Measurements from ENCODE around the gene FUNDC2. TPM values are rescaled to one million over a fixed set of nuclear protein-coding genes. Genes with fewer than 3 reads are reported as not detected.
"Not testable (repeated sequence)": the region's sequence is repeated elsewhere in the genome, so short reads cannot be mapped to it uniquely, and the experiment has no call there.

FUNDC2 gene
- polyA plus RNA-seq, 1 donor = 94.9 TPM

- H3K9me3 ChIP-seq (ENCODE audit: control insufficient read depth, low read depth, low read length) = no peaks in the 10 kb centered on the region
- no peaks in the 10 kb centered on the region for H3K27me3 ChIP-seq (ENCODE audit: control insufficient read depth, insufficient read depth, low read length)
- DNase-seq = no peak
- no peaks in the 10 kb centered on the region for H3K36me3 ChIP-seq (ENCODE audit: control insufficient read depth, insufficient read depth, low read length)
- H3K4me1 ChIP-seq (ENCODE audit: control insufficient read depth, insufficient read depth, low read length) = no peaks in the 10 kb centered on the region
- H3K27ac ChIP-seq (ENCODE audit: low read length) = no peak overlapping the region
- WGBS (ENCODE audit: insufficient coverage, low lambda C conversion rate) = no CpG with 5 or more reads among the region's 3 CpGs
- H3K4me3 ChIP-seq (ENCODE audit: low read length) = no peak overlapping the region
Observed at GRCh38 chrX:154991039-154991438, 35.6 kb upstream of the FUNDC2 start.

GRCh38 chrX:154991476-154991875 is 35.2 kb upstream of the FUNDC2 start:
- no peak for DNase-seq
- H3K4me3 ChIP-seq (ENCODE audit: low read length) = no peak overlapping the region
- H3K4me1 ChIP-seq (ENCODE audit: control insufficient read depth, insufficient read depth, low read length) = no peaks in the 10 kb centered on the region
- no peaks in the 10 kb centered on the region for H3K36me3 ChIP-seq (ENCODE audit: control insufficient read depth, insufficient read depth, low read length)
- no peaks in the 10 kb centered on the region for H3K9me3 ChIP-seq (ENCODE audit: control insufficient read depth, low read depth, low read length)
- no CpG with 5 or more reads among the region's 1 CpG for WGBS (ENCODE audit: insufficient coverage, low lambda C conversion rate)
- H3K27me3 ChIP-seq (ENCODE audit: control insufficient read depth, insufficient read depth, low read length) = no peaks in the 10 kb centered on the region
- H3K27ac ChIP-seq (ENCODE audit: low read length) = no peak overlapping the region

GRCh38 chrX:154998204-154998880 is 28.3 kb upstream of the FUNDC2 start:
- Histone ChIP-seq H3K9me3 (ENCODE audit: control insufficient read depth, low read depth, low read length) (no peaks in the 10 kb centered on the region), H3K4me1 (ENCODE audit: control insufficient read depth, insufficient read depth, low read length) (no peaks in the 10 kb centered on the region), H3K27ac (ENCODE audit: low read length) (no peak overlapping the region), H3K4me3 (ENCODE audit: low read length) (no peak overlapping the region), H3K27me3 (ENCODE audit: control insufficient read depth, insufficient read depth, low read length) (no peaks in the 10 kb centered on the region), H3K36me3 (ENCODE audit: control insufficient read depth, insufficient read depth, low read length) (no peaks in the 10 kb centered on the region)
- no CpG with 5 or more reads among the region's 1 CpG for WGBS (ENCODE audit: insufficient coverage, low lambda C conversion rate)
- DNase-seq = no peak

GRCh38 chrX:155000841-155001240 is 25.8 kb upstream of the FUNDC2 start:
- Histone ChIP-seq H3K27ac (ENCODE audit: low read length) (no peak overlapping the region), H3K4me1 (ENCODE audit: control insufficient read depth, insufficient read depth, low read length) (no peaks in the 10 kb centered on the region), H3K27me3 (ENCODE audit: control insufficient read depth, insufficient read depth, low read length) (no peaks in the 10 kb centered on the region), H3K9me3 (ENCODE audit: control insufficient read depth, low read depth, low read length) (no peaks in the 10 kb centered on the region), H3K4me3 (ENCODE audit: low read length) (no peak overlapping the region), H3K36me3 (ENCODE audit: control insufficient read depth, insufficient read depth, low read length) (no peaks in the 10 kb centered on the region)
- no CpG with 5 or more reads among the region's 1 CpG for WGBS (ENCODE audit: insufficient coverage, low lambda C conversion rate)
- DNase-seq = no peak

- WGBS (ENCODE audit: insufficient coverage, low lambda C conversion rate) = 100% methylated on average over 1 of the region's 4 CpGs
- Histone ChIP-seq H3K36me3 (ENCODE audit: control insufficient read depth, insufficient read depth, low read length) (no peaks in the 10 kb centered on the region), H3K27me3 (ENCODE audit: control insufficient read depth, insufficient read depth, low read length) (no peaks in the 10 kb centered on the region), H3K4me3 (ENCODE audit: low read length) (no peak overlapping the region), H3K9me3 (ENCODE audit: control insufficient read depth, low read depth, low read length) (no peaks in the 10 kb centered on the region), H3K27ac (ENCODE audit: low read length) (no peak overlapping the region), H3K4me1 (ENCODE audit: control insufficient read depth, insufficient read depth, low read length) (no peaks in the 10 kb centered on the region)
- no peak for DNase-seq
Observed at GRCh38 chrX:155001873-155002272, 24.8 kb upstream of the FUNDC2 start.

GRCh38 chrX:155005190-155005589 is 21.5 kb upstream of the FUNDC2 start:
- H3K27ac ChIP-seq (ENCODE audit: low read length) = no peak overlapping the region
- H3K4me1 ChIP-seq (ENCODE audit: control insufficient read depth, insufficient read depth, low read length) = no peaks in the 10 kb centered on the region
- H3K4me3 ChIP-seq (ENCODE audit: low read length) = no peak overlapping the region
- no peak for DNase-seq
- H3K27me3 ChIP-seq (ENCODE audit: control insufficient read depth, insufficient read depth, low read length) = no peaks in the 10 kb centered on the region
- WGBS (ENCODE audit: insufficient coverage, low lambda C conversion rate) = no CpG with 5 or more reads among the region's 2 CpGs
- H3K9me3 ChIP-seq (ENCODE audit: control insufficient read depth, low read depth, low read length) = no peaks in the 10 kb centered on the region
- H3K36me3 ChIP-seq (ENCODE audit: control insufficient read depth, insufficient read depth, low read length) = no peaks in the 10 kb centered on the region

GRCh38 chrX:155006379-155006778 is 20.3 kb upstream of the FUNDC2 start:
- not testable (repeated sequence) for H3K36me3 ChIP-seq (ENCODE audit: control insufficient read depth, insufficient read depth, low read length); H3K27me3 ChIP-seq (ENCODE audit: control insufficient read depth, insufficient read depth, low read length); H3K27ac ChIP-seq (ENCODE audit: low read length); DNase-seq; H3K9me3 ChIP-seq (ENCODE audit: control insufficient read depth, low read depth, low read length); H3K4me1 ChIP-seq (ENCODE audit: control insufficient read depth, insufficient read depth, low read length); H3K4me3 ChIP-seq (ENCODE audit: low read length)
- no CpG with 5 or more reads among the region's 10 CpGs for WGBS (ENCODE audit: insufficient coverage, low lambda C conversion rate)

- WGBS (ENCODE audit: insufficient coverage, low lambda C conversion rate) = no CpG with 5 or more reads among the region's 11 CpGs
- H3K27me3 ChIP-seq (ENCODE audit: control insufficient read depth, insufficient read depth, low read length) = not testable (repeated sequence)
Observed at GRCh38 chrX:155006913-155007671, 19.6 kb upstream of the FUNDC2 start.

GRCh38 chrX:155008578-155008977 is 18.1 kb upstream of the FUNDC2 start:
- not testable (repeated sequence) for H3K4me1 ChIP-seq (ENCODE audit: control insufficient read depth, insufficient read depth, low read length); H3K4me3 ChIP-seq (ENCODE audit: low read length); H3K36me3 ChIP-seq (ENCODE audit: control insufficient read depth, insufficient read depth, low read length); H3K27ac ChIP-seq (ENCODE audit: low read length); DNase-seq; H3K27me3 ChIP-seq (ENCODE audit: control insufficient read depth, insufficient read depth, low read length); H3K9me3 ChIP-seq (ENCODE audit: control insufficient read depth, low read depth, low read length)
- no CpG with 5 or more reads among the region's 12 CpGs for WGBS (ENCODE audit: insufficient coverage, low lambda C conversion rate)

More at GRCh38 chrX:155006913-155007671, 19.6 kb upstream of the FUNDC2 start:
- H3K27ac ChIP-seq (ENCODE audit: low read length); H3K4me1 ChIP-seq (ENCODE audit: control insufficient read depth, insufficient read depth, low read length); DNase-seq; H3K4me3 ChIP-seq (ENCODE audit: low read length); H3K36me3 ChIP-seq (ENCODE audit: control insufficient read depth, insufficient read depth, low read length); H3K9me3 ChIP-seq (ENCODE audit: control insufficient read depth, low read depth, low read length): not testable (repeated sequence)

GRCh38 chrX:155009994-155010472 is 16.6 kb upstream of the FUNDC2 start:
- Histone ChIP-seq H3K9me3 (ENCODE audit: control insufficient read depth, low read depth, low read length) (no peaks in the 10 kb centered on the region), H3K4me1 (ENCODE audit: control insufficient read depth, insufficient read depth, low read length) (no peaks in the 10 kb centered on the region), H3K4me3 (ENCODE audit: low read length) (no peak overlapping the region), H3K36me3 (ENCODE audit: control insufficient read depth, insufficient read depth, low read length) (no peaks in the 10 kb centered on the region), H3K27ac (ENCODE audit: low read length) (no peak overlapping the region), H3K27me3 (ENCODE audit: control insufficient read depth, insufficient read depth, low read length) (no peaks in the 10 kb centered on the region)
- no CpG with 5 or more reads among the region's 3 CpGs for WGBS (ENCODE audit: insufficient coverage, low lambda C conversion rate)
- DNase-seq = no peak

Data from large intestine (tissue), 3 donors.